ENCODE measurements around the gene GBF1.

- TF ChIP-seq CTCF (IDR thresholded peaks at IDR 0.05) (no peak), POLR2A (IDR thresholded peaks at IDR 0.05) (no peak)
Observed at GRCh38 chr10:102429468-102429867, 184.1 kb downstream of the GBF1 start.

All from thyroid gland (tissue), 4 donors.